ENCODE data around the gene PBX3.

The PBX3 gene

GRCh38 chr9:125911861-125912644 lies 164.9 kb downstream of the PBX3 start:
- DNase-seq = peak; percentile 84

DNA sequence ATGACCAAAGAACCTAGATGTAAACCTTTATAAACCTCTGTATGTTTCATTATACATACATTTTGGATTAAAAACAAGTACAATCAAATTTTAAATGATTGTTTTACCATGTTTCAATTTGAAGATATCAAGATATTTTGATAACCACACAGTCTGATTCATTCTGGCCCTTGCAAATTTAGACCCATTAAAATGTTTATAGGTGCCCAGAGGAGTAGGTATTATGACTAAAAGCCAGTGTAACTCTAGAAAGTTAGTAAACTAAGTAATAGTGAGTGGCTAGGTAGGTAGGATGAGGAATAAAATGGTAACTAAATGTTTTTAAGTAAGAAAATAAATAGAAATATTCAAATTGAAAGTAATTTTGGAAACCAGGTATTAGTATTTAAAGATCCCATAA lies 165.5 kb downstream of the PBX3 start:
- DNase-seq = peak; percentile 35

GRCh38 chr9:125913551-125913950 lies 166.4 kb downstream of the PBX3 start:
- DNase-seq = peak; percentile 40

DNA sequence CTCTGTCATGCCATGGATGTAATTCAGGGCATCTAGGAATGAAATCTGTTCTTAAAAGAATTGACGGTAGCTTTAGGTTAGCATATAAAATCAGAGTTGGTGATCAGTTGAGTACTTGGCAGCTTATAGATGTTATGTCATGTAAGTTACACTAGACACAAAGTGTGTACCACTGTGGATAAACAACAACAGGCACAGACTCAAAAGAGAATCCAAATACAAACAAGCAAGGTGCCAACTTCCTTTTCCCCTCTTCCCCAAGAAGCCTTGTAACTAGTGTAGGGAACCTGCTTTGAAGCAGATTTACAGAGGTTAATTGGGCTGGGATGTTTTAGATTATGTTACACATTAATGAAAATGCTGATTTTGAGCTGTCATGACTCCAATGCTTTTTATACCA lies 167.2 kb downstream of the PBX3 start:
- peak; percentile 38 for DNase-seq

DNA sequence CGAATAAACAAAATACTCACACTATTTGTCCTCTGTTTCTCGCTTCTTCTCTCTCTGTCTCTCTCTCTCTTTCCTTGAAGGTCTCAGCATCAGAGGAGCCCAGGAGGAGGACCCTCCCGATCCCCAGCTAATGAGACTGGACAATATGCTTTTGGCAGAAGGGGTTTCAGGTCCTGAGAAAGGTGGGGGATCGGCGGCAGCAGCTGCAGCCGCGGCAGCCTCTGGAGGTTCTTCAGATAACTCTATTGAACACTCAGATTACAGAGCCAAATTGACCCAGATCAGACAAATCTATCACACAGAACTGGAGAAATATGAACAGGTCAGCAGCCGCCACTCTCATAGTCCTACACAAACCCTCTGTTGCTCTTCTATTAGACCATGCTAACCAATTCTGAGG lies 168.4 kb downstream of the PBX3 start:
- DNase-seq = no peak

GRCh38 chr9:125919565-125919964 lies 172.4 kb downstream of the PBX3 start:
- no peak for DNase-seq

DNA sequence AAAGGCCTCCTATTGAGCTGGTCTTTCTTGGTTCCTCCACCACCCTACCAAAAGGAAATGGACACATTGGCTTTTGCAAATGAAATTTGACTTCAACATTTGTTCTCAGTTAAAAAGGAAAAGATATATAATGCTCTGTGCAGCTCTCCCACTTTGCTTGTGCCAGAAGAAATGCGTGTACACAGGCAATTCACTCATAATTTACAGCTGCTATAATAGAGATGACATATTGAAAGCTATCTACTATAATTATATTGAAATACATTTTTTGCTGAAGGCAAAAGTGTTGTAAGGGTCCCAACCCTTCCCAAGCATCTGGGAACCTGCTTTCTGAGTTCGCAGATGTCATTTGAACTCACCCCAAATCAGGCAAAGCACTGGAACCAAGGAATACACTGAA lies 173.2 kb downstream of the PBX3 start:
- no peak for DNase-seq

GRCh38 chr9:125922854-125923253 lies 175.7 kb downstream of the PBX3 start:
- DNase-seq = no peak

DNA sequence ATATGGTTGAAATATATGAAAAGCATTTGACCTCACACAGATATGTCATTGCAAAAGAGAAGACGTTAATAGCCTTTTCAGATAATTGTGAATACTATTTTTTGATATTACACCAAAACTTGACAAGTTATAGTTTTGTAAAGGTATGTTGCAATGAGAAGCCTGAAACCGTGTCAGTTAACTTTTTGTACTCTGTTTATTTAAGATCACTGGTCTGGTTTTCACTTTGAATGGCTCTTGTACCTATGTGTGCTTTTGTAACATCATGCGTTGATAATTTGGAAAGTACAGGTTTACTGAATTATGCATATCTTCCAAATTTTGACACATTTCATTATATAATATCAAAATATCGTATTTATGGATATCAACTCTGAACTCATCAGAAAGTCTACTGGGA lies 177.2 kb downstream of the PBX3 start:
- no peak for DNase-seq

GRCh38 chr9:125926936-125927335 lies 179.8 kb downstream of the PBX3 start:
- DNase-seq = no peak

DNA sequence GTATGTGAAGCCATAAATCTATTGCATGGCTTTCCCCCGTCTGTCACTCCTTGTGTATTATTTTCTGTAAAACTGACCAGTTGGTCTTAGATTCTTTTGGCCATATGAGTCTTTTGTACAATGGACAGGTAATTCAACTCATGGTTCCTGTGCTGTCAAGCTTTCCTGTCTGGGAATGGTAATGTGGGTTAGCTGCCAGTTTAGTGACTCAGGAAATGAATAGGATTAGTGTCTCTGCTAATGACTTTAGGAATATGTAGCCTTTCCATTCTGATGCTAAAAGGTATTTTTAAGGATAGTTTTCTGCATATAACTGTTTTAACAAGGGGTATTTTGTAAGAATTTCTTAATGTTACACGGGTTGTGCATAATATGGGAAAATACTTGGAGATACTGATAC lies 182.7 kb downstream of the PBX3 start:
- no peak for DNase-seq

- no peak for DNase-seq
Measured at GRCh38 chr9:125931211-125931610, 184.0 kb downstream of the PBX3 start.

GRCh38 chr9:125932012-125932411 lies 184.8 kb downstream of the PBX3 start:
- peak; percentile 19 for DNase-seq

- DNase-seq = no peak
Measured at GRCh38 chr9:125932746-125933455, 185.7 kb downstream of the PBX3 start.

GRCh38 chr9:125942125-125942524 lies 195.0 kb downstream of the PBX3 start:
- no peak for DNase-seq

- DNase-seq = no peak
Measured at GRCh38 chr9:125943831-125944230, 196.7 kb downstream of the PBX3 start.

DNA sequence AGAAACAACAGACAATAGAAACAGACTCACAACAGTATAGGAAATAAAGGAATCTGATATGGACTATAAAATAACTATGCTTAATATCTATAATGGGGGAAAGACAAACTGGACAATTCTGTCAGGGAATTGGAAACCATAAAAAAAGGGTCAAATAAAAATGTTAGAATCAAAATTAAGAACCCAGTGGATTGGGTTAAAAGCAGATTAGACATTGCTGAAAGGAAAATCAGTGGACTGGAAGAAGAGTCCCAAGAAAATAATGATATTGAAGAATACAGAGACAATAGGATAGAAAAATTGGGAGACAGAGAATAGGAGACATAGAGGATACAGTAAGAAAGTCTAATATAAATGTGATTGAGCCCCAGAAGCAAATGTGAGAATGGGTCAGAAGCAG lies 199.2 kb downstream of the PBX3 start:
- DNase-seq = no peak

- no peak for DNase-seq
Measured at GRCh38 chr9:125948887-125949596, 201.9 kb downstream of the PBX3 start.

DNA sequence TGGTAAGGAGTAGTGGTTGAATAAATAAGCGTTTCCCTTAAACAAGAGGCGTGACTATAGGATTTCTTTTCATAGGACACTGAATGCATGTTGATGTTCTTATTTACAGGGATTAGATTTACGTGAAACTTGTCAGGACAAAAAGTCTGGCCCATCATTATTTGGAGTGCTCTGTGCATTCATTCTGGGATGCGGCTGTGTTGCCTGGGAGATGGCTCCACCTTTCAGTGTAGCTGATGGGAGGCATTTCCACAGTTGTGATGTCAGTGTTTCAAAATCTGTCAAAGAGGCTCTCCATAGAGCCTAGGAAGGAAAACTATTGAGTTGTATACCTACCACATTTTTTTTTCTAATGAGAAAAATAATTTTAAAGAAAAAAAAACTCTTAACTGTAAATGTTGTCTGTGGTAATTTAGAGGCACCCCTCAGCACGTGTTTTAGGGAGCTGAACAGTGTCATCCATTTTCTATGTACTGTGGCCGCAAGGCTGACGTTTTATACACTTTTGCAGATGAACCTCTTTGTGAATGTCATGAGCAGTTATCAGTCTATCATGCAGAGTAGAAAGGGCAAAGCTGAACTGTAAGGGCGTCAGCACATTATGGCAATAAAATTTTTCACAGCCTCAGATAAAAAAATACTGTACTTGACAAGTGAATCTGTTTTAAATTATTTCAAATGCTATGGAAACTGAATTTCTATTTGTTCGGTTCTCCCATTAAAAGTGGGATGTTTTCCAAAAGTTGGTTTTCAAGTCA lies 202.7 kb downstream of the PBX3 start:
- DNase-seq = no peak

DNA sequence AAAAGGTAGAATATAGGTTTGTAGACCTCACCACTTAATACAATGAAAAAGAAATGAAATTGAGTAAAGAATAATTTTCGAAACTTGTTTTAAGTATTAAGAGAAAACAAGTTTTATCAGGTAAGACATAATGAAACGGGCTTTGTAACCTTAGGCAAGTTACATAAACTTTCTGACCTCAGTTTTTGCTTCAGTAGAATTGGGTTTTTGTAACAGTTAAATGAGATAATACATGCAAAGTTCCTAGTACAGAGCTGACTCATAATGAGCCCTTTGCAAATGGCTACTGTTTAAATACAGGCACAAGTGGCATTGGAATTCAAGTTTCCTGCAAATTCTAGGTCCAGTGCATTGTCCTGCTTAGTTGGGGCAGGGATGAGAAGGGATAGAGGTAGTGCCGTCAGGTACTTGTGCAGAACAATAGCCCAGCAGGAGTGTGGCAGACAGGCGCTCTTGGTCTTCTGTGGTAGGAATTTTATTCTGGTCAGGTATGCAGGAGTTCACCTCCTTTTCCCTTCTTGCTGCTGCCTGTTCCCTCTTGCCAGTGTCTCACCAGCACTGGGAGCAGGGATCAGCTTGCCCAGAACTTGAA lies 203.8 kb downstream of the PBX3 start:
- DNase-seq = no peak

- DNase-seq = no peak
Measured at GRCh38 chr9:125953314-125954019, 206.3 kb downstream of the PBX3 start.

DNA sequence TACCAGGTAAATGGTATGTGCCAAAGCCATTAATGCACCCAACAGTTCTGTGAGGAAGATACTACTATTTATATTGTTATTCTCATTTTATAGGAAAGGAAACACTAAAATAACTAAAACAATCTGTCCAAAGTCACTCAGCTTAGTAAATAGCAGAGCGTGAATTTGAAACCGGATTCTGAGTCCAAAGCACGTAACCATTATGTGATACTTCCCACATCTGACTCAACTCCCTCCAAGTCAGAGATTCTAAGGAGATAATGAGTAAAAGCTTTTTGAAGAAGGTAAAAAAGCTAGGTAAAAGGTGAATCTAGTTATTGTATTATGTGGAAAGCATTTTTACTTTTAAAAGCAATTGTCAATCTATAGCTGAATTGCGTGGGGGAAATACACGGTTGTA lies 208.9 kb downstream of the PBX3 start:
- no peak for DNase-seq

All from NCI-H1105 treated with DMSO at 0.1 percent for 48 hours (cell line).